Measurements from ENCODE around the gene WRAP73.
"Not testable (repeated sequence)": the region's sequence is repeated elsewhere in the genome, so short reads cannot be mapped to it uniquely, and the experiment has no call there.

Gene WRAP73

DNA sequence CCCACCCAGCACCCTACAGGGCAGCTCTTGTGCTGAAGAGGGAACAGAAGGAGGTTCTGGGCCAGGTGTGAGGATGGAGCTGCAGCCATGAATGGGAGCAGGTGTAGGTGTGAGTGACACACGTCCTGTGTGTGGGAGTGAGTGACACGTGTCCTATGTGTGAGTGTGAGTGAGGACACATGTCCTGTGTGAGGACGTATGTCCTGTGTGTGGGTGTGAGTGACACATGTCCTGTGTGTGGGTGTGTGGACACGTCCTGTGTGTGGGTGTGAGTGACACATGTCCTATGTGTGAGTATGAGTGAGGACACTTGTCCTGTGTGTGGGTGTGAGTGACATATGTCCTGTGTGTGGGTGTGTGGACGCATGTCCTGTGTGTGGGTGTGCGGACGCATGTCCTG lies 65.0 kb downstream of the WRAP73 start:
- Histone ChIP-seq H3K9me3 (ENCODE audit: low read length) (no peaks in the 10 kb centered on the region), H3K4me1 (ENCODE audit: insufficient read depth, low read length, severe bottlenecking) (no peaks in the 10 kb centered on the region), H3K27ac (ENCODE audit: low read depth, low read length, poor library complexity, severe bottlenecking) (no peak overlapping the region), H3K36me3 (ENCODE audit: insufficient read depth, low read length) (no peaks in the 10 kb centered on the region), H3K4me3 (ENCODE audit: low read depth, low read length, poor library complexity, severe bottlenecking) (no peak overlapping the region), H4K20me1 (ENCODE audit: insufficient read depth, low read length) (no peaks in the 10 kb centered on the region), H3K4me2 (ENCODE audit: low read length) (no peak overlapping the region), H3F3A (ENCODE audit: insufficient read depth, low read length) (no peaks in the 10 kb centered on the region), H3K9ac (ENCODE audit: low read length) (no peak overlapping the region), H3K9me2 (ENCODE audit: low read depth, low read length) (no peaks in the 10 kb centered on the region), H3K27me3 (ENCODE audit: insufficient read depth, low read length) (no peaks in the 10 kb centered on the region), H2AFZ (ENCODE audit: low read length) (no peak overlapping the region), H3K79me2 (ENCODE audit: insufficient read depth, low read length) (no peaks in the 10 kb centered on the region)
- TF ChIP-seq EZH2 (IDR thresholded peaks at IDR 0.05; ENCODE audit: borderline replicate concordance, low read length): no peak
- TF ChIP-seq, protein P1, sequence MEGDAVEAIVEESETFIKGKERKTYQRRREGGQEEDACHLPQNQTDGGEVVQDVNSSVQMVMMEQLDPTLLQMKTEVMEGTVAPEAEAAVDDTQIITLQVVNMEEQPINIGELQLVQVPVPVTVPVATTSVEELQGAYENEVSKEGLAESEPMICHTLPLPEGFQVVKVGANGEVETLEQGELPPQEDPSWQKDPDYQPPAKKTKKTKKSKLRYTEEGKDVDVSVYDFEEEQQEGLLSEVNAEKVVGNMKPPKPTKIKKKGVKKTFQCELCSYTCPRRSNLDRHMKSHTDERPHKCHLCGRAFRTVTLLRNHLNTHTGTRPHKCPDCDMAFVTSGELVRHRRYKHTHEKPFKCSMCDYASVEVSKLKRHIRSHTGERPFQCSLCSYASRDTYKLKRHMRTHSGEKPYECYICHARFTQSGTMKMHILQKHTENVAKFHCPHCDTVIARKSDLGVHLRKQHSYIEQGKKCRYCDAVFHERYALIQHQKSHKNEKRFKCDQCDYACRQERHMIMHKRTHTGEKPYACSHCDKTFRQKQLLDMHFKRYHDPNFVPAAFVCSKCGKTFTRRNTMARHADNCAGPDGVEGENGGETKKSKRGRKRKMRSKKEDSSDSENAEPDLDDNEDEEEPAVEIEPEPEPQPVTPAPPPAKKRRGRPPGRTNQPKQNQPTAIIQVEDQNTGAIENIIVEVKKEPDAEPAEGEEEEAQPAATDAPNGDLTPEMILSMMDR (IDR thresholded peaks at IDR 0.05; ENCODE audit: low read length): no peak

DNA sequence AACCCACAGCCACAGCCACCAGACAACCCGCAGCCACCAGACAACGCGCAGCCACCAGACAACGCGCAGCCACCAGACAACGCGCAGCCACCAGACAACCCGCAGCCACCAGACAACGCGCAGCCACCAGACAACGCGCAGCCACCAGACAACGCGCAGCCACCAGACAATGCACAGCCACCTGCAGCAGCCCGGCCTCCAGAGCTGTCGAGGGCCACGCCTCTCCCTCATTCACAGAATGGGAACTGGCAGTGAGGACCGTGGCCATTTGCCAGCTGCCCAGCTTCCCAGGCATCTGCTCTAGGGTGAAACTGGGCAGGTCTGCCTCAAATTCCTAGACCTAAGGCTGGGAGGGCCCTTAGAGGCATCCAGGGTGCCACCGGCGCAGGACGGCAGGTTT lies 66.2 kb downstream of the WRAP73 start:
- H2AFZ ChIP-seq (ENCODE audit: low read length); H3K9me2 ChIP-seq (ENCODE audit: low read depth, low read length); H3K4me1 ChIP-seq (ENCODE audit: insufficient read depth, low read length, severe bottlenecking); H3F3A ChIP-seq (ENCODE audit: insufficient read depth, low read length); H3K4me3 ChIP-seq (ENCODE audit: low read depth, low read length, poor library complexity, severe bottlenecking); H3K9me3 ChIP-seq (ENCODE audit: low read length); H3K27ac ChIP-seq (ENCODE audit: low read depth, low read length, poor library complexity, severe bottlenecking); H3K4me2 ChIP-seq (ENCODE audit: low read length); H3K36me3 ChIP-seq (ENCODE audit: insufficient read depth, low read length); H3K9ac ChIP-seq (ENCODE audit: low read length); H3K79me2 ChIP-seq (ENCODE audit: insufficient read depth, low read length); H3K27me3 ChIP-seq (ENCODE audit: insufficient read depth, low read length); H4K20me1 ChIP-seq (ENCODE audit: insufficient read depth, low read length): not testable (repeated sequence)

DNA sequence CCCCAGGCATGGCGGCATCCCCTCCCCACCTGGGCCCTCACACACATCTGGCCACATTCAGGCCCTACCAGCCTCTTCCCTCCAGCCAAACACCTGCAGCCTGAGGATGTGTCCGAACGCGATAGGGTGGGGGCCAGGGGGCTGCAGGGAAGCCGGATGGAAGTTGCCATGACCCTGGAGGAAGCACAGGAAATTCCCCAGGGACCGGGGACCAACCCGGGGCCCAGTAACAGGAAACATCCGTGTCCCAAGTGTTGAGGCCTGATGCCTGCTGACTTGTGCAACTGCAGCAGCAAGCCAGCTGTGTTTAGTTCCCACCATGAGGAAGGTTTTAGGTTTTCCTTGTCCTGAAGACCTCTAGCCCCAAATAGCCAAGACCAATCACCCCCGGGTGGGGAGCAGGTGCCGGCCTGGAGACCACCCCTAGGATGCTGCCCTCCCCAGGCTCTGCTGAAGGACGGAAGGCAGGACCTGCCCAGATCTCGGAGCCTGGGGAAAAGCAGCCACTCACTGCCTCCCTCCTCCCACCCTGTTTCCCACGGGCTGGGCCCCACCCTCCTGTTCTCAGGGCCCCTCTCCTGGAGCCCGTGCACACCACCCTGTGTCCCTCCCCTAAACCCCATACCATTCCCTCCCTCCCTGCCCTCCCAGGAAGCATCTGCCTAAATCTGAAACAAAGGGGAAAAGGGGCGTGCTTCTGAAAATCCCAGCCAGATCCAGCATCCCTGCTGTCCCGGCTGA lies 68.4 kb downstream of the WRAP73 start:
- TF ChIP-seq, protein P1 (IDR thresholded peaks at IDR 0.05; ENCODE audit: low read length): no peak
- TF ChIP-seq EZH2 (IDR thresholded peaks at IDR 0.05; ENCODE audit: borderline replicate concordance, low read length): no peak
- H3K9me2 ChIP-seq (ENCODE audit: low read depth, low read length): no peaks in the 10 kb centered on the region
- no peak overlapping the region for H3K4me2 ChIP-seq (ENCODE audit: low read length)
- H4K20me1 ChIP-seq (ENCODE audit: insufficient read depth, low read length): no peaks in the 10 kb centered on the region
- no peaks in the 10 kb centered on the region for H3K27me3 ChIP-seq (ENCODE audit: insufficient read depth, low read length)
- H3K27ac ChIP-seq (ENCODE audit: low read depth, low read length, poor library complexity, severe bottlenecking): no peak overlapping the region
- H3F3A ChIP-seq (ENCODE audit: insufficient read depth, low read length): no peaks in the 10 kb centered on the region
- no peak overlapping the region for H2AFZ ChIP-seq (ENCODE audit: low read length)
- H3K4me1 ChIP-seq (ENCODE audit: insufficient read depth, low read length, severe bottlenecking): no peaks in the 10 kb centered on the region
- H3K4me3 ChIP-seq (ENCODE audit: low read depth, low read length, poor library complexity, severe bottlenecking): no peak overlapping the region
- H3K9me3 ChIP-seq (ENCODE audit: low read length): no peaks in the 10 kb centered on the region
- H3K9ac ChIP-seq (ENCODE audit: low read length): no peak overlapping the region
- no peaks in the 10 kb centered on the region for H3K79me2 ChIP-seq (ENCODE audit: insufficient read depth, low read length)
- H3K36me3 ChIP-seq (ENCODE audit: insufficient read depth, low read length): no peaks in the 10 kb centered on the region

Data from OCI-LY1 (cell line).